CD4-positive, alpha-beta memory T cell (primary cell): ENCODE data around the gene BRI3. TPM values are rescaled to one million over a fixed set of nuclear protein-coding genes. Genes with fewer than 3 reads are reported as not detected.

Experiments
- CTCF ChIA-PET: fragments of 350-600 bp; sonication (Branson Sonifier 250); formaldehyde crosslinking; loops from one replicate; lab custom pipeline; 2021; ENCODE audit warnings: inconsistent platforms; ENCODE audit not compliant: partially characterized antibody; lab: Charles Lee
- POLR2A ChIA-PET: fragments of 350-600 bp; sonication (Branson Sonifier 250); formaldehyde crosslinking; loops from one replicate; lab custom pipeline; 2021; ENCODE audit not compliant: partially characterized antibody; lab: Charles Lee
- DNase-seq, 5 donors: peaks; one replicate each; pipeline versions ENCODE4 v3.0.0 to v3.0.0-alpha.2; 2020 to 2022; ENCODE audit warnings: mixed read lengths in 1 of 5
- H3K27ac ChIP-seq: one replicate; pipeline ENCODE4 v1.7.0; 2013; ENCODE audit warnings: low read depth, low read length
- H3K27me3 ChIP-seq: 2 replicates; pipeline ENCODE4 v1.7.0; 2013; ENCODE audit warnings: mild to moderate bottlenecking, low read length, moderate library complexity; ENCODE audit not compliant: insufficient read depth
- H3K36me3 ChIP-seq: 2 replicates; pipeline ENCODE4 v1.7.0; 2013; ENCODE audit warnings: mild to moderate bottlenecking, low read length, moderate library complexity; ENCODE audit not compliant: insufficient read depth
- H3K4me1 ChIP-seq: 2 replicates; pipeline ENCODE4 v1.7.0; 2013; ENCODE audit warnings: mild to moderate bottlenecking, low read length, moderate library complexity; ENCODE audit not compliant: insufficient read depth
- H3K4me3 ChIP-seq, 2 donors: one replicate each; pipeline ENCODE4 v1.7.0; 2013; ENCODE audit warnings: low read length in 2 of 2, mild to moderate bottlenecking in 1 of 2
- H3K9me3 ChIP-seq, 2 donors: one replicate each; pipeline ENCODE4 v1.7.0; 2013; ENCODE audit warnings: low read length in 2 of 2, control low read depth in 1 of 2; ENCODE audit not compliant: control insufficient read depth in 1 of 2
- H3K27ac Mint-ChIP-seq, 7 donors: one replicate each; pipeline ENCODE4 v1.8.0; 2020 to 2021; ENCODE audit warnings: mixed read lengths in 7 of 7, mild to moderate bottlenecking in 6 of 7, inconsistent platforms in 3 of 7, moderate library complexity in 3 of 7
- H3K27me3 Mint-ChIP-seq, 2 donors: one replicate each; pipeline ENCODE4 v1.8.0; 2020 to 2021; ENCODE audit warnings: mixed read lengths in 2 of 2
- H3K36me3 Mint-ChIP-seq, 2 donors: one replicate each; pipeline ENCODE4 v1.8.0; 2020 to 2021; ENCODE audit warnings: mixed read lengths in 2 of 2, inconsistent platforms in 1 of 2, mild to moderate bottlenecking in 1 of 2
- H3K4me1 Mint-ChIP-seq, 4 donors: one replicate each; pipeline ENCODE4 v1.8.0; 2020 to 2021; ENCODE audit warnings: mixed read lengths in 4 of 4, mild to moderate bottlenecking in 1 of 4
- H3K4me3 Mint-ChIP-seq, 8 donors: one replicate each; pipeline ENCODE4 v1.8.0; 2020 to 2021; ENCODE audit warnings: mixed read lengths in 8 of 8, mild to moderate bottlenecking in 7 of 8, moderate library complexity in 6 of 8, inconsistent platforms in 3 of 8
- H3K9me3 Mint-ChIP-seq, 8 donors: one replicate each; pipeline ENCODE4 v1.8.0; 2020 to 2021; ENCODE audit warnings: mixed read lengths in 8 of 8, mild to moderate bottlenecking in 5 of 8, inconsistent platforms in 3 of 8, moderate library complexity in 1 of 8
- intact Hi-C: fragments of 100-400 bp; cut with micrococcal nuclease; formaldehyde crosslinking; loops from one replicate; pipeline ENCODE4 v1.15.1; 2023
- polyA plus RNA-seq, 2 donors: library from polyadenylated mRNA; unstranded; fragments of 300-500 nt; fragmentation: Illumina TruSeq; gene quantifications; one replicate each; pipeline ENCODE4 v1.2.3, GENCODE V29; 2021
- total RNA-seq, 2 experiments: library from RNA; stranded (reverse); gene quantifications; one replicate each; pipeline ENCODE4 v1.2.3, GENCODE V29; 2021

Gene BRI3
- total and polyA plus RNA-seq, 4 experiments from 2014 or later: 14.6 to 80.4 (median 46.4) TPM

DNA sequence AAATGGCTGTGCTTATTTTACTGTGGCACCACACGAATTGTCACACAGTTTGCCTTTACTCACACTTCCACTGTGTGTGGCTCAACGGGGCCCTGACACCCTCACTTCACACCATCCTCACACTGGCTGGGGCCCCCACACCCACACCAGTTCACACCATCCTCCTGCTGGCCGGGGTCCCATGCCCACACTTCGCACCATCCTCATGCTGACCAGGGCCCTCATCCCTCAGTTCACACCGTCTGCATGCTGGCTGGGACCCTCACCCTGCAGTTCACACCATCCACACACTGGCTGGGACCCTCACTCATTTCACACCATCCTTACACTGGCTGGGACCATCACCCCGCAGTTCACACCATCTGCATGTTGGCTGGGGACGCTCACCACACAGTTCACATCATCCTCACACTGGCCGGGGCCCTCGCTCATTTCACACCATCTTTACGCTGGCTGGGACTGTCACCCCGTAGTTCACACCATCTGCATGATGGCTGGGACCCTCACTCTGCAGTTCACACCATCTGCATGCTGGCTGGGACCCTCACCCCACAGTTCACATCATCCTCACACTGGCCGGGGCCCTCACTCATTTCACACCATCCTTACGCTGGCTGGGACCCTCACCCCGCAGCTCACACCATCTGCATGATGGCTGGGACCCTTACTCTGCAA lies 36.0 kb downstream of the BRI3 start:
- no peaks in the 10 kb centered on the region for H3K36me3 ChIP-seq
- H3K4me1 ChIP-seq: no peaks in the 10 kb centered on the region
- no peak for DNase-seq
- H3K4me3 ChIP-seq: no peak overlapping the region
- Mint-ChIP-seq H3K36me3 (peaks cover 0 to 9% of the 10 kb centered on the region in 2 donors), H3K27me3 (peaks cover 0 to 4% of the 10 kb centered on the region in 2 donors), H3K27ac (peak overlapping the region in 2 of 7 donors; percentile 17 to 31), H3K4me1 (no peaks in the 10 kb centered on the region), H3K4me3 (no peak overlapping the region), H3K9me3 (peaks cover 0 to 7% (median 1%) of the 10 kb centered on the region in 8 donors)
- no peaks in the 10 kb centered on the region for H3K9me3 ChIP-seq
- no peak overlapping the region for H3K27ac ChIP-seq
- ChIA-PET CTCF (no interaction called here), POLR2A (no interaction called here)
- intact Hi-C loops: no loop called here
- no peaks in the 10 kb centered on the region for H3K27me3 ChIP-seq

DNA sequence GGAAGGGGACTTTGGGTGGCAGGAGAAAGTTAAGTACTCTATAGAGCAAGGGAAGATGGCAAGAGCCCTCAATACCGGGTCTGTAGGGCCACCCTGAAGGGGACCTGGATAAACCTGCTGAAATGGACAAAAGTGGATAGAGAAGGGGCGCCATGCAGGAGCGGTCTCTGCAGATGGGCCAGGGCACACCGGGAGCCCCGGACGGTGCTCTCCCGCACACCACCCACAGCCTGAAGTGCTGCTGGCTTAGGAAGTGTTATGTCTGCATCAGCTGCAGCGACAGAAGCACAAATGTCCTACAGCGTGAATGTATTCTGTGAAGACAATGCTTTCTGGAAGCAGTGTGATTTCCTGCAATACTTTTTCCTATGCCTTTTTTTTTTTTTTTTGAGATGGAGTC lies 37.7 kb downstream of the BRI3 start:
- Histone ChIP-seq H3K9me3 (no peaks in the 10 kb centered on the region), H3K4me1 (no peaks in the 10 kb centered on the region), H3K4me3 (no peak overlapping the region), H3K27ac (no peak overlapping the region), H3K36me3 (no peaks in the 10 kb centered on the region), H3K27me3 (no peaks in the 10 kb centered on the region)
- H3K4me3 Mint-ChIP-seq: no peak overlapping the region
- DNase-seq: no peak
- H3K9me3 Mint-ChIP-seq: peaks cover 0 to 8% (median 1%) of the 10 kb centered on the region in 8 donors
- H3K27ac Mint-ChIP-seq: no peak overlapping the region
- intact Hi-C loops: no loop called here
- no peaks in the 10 kb centered on the region for H3K4me1 Mint-ChIP-seq
- CTCF ChIA-PET: no interaction called here
- H3K36me3 Mint-ChIP-seq: peaks cover 0 to 9% of the 10 kb centered on the region in 2 donors
- H3K27me3 Mint-ChIP-seq: peaks cover 4 to 6% of the 10 kb centered on the region in 2 donors
- POLR2A ChIA-PET: no interaction called here

DNA sequence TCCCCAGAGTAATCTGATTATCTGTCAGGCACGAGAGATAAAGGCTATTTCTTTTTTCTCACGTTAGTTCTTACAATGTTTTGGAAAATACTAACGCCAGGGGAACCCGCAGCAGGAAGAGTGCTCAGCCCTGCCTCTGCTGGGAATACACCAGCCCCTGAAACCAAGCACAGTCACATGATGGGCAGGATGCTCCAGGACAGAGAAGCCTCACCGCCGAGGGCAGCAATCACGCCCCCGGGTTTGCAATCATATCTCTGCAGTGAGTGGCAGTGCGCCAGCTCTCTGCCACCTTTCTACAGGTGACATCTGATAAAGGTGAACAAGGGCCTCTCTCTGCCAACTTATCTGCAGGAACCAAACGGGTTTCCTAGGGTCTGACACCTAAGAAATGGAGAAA lies 39.8 kb downstream of the BRI3 start:
- no peaks in the 10 kb centered on the region for H3K36me3 ChIP-seq
- H3K27me3 ChIP-seq: no peaks in the 10 kb centered on the region
- Mint-ChIP-seq H3K4me1 (no peaks in the 10 kb centered on the region), H3K36me3 (peaks cover 0 to 5% of the 10 kb centered on the region in 2 donors), H3K27me3 (peaks cover 4 to 6% of the 10 kb centered on the region in 2 donors), H3K9me3 (peaks cover 0 to 6% (median 0%) of the 10 kb centered on the region in 8 donors), H3K27ac (no peak overlapping the region), H3K4me3 (no peak overlapping the region)
- H3K4me1 ChIP-seq: no peaks in the 10 kb centered on the region
- DNase-seq: no peak
- no peak overlapping the region for H3K4me3 ChIP-seq
- H3K9me3 ChIP-seq: no peaks in the 10 kb centered on the region
- POLR2A ChIA-PET: no interaction called here
- intact Hi-C loops: no loop called here
- no peak overlapping the region for H3K27ac ChIP-seq
- CTCF ChIA-PET: no interaction called here

DNA sequence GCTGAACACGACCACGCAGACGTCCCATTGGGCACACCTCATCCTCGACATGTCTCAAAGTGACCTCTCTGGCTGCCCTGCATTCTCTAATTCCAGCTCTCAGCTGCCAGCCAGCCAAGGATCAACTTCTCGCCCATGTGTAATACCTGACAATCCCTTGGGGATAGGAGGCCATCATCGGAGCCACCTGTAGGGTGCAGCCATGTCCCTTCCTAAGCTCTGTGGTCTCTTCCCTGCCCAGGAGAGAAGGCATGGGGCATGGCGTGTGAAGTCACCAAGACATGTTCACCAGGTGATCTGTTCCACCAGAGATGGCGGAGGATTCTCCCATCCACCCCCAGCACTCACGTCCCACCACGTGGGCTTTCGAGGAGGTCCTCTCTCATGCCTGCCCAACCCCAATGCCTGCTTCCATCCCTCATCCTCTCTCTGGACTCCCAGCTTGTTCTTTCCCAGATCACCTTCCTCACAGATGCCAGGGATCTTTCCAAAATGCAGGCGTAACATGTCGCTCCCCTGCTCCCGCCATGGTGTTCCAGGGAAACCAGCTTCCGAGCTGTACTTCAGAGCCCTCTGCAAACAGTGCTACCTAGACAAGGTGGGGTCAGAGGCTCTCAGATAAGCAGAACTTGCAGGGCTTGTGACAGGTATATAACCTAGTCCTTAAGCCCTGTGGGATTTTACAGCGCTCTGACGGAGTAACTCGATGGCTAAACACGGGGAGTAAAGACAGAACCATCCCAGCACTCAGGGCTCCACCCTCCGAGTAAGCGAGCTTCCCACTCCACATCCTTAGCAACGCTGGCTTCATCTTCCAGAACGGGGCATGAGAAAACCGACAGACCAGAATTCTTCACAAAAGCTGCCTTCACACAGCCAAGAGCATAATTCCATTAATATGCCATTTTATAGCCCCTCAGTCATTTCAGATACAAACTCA lies 41.1 kb downstream of the BRI3 start:
- H3K27me3 Mint-ChIP-seq: peaks cover 4 to 6% of the 10 kb centered on the region in 2 donors
- CTCF ChIA-PET: no interaction called here
- H3K27me3 ChIP-seq: no peaks in the 10 kb centered on the region

DNA sequence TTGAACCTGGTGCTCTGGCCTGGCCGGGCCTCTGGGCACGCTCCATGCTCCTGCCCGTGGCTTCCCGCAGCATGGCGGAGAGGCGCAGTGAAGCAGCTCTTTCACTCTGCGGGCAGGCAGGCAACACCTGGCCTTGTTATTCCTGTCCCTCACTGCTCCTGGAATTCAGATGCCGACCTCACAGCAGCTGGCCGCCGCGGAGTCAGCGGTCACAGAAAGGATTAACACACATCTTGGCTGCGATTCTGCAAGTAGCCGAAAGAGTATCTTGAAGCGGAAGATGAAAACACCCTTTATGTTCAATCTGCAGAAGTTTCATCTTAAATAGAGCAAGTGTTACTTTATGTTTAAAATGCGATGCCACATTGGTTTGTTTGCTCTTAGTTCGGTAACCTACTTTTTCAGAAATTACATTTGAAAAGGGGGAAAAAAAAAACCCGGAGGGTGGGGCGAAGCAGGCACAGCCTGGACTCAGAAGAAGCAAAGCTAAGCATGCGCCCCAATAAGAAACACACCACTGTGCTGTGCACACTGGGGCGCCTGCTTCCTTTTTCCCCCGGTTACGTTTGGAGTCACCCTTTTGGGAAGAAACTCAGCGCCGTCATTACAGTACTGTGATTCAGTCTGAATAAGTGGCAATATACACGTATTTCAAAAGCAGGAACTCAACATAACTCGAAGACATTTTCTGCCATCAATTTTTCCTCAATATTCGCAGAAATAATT lies 42.3 kb downstream of the BRI3 start:
- Histone ChIP-seq H3K9me3 (no peaks in the 10 kb centered on the region), H3K27me3 (no peaks in the 10 kb centered on the region), H3K4me3 (no peak overlapping the region), H3K4me1 (no peaks in the 10 kb centered on the region), H3K36me3 (no peaks in the 10 kb centered on the region), H3K27ac (no peak overlapping the region)
- no peaks in the 10 kb centered on the region for H3K36me3 Mint-ChIP-seq
- peaks cover 0 to 1% (median 0%) of the 10 kb centered on the region in 8 donors for H3K9me3 Mint-ChIP-seq
- no peaks in the 10 kb centered on the region for H3K4me1 Mint-ChIP-seq
- CTCF ChIA-PET: no interaction called here
- DNase-seq: no peak
- POLR2A ChIA-PET: no interaction called here
- no peak overlapping the region for H3K27ac Mint-ChIP-seq
- peaks cover 4 to 6% of the 10 kb centered on the region in 2 donors for H3K27me3 Mint-ChIP-seq
- intact Hi-C loops: no loop called here
- H3K4me3 Mint-ChIP-seq: no peak overlapping the region

More for the DNA sequence above, 41.1 kb downstream of the BRI3 start:
- DNase-seq: no peak
- intact Hi-C loops: no loop called here
- Histone ChIP-seq H3K27ac (no peak overlapping the region), H3K4me3 (no peak overlapping the region), H3K9me3 (no peaks in the 10 kb centered on the region), H3K36me3 (no peaks in the 10 kb centered on the region), H3K4me1 (no peaks in the 10 kb centered on the region)
- no peaks in the 10 kb centered on the region for H3K4me1 Mint-ChIP-seq
- H3K27ac Mint-ChIP-seq: no peak overlapping the region
- POLR2A ChIA-PET: no interaction called here
- H3K9me3 Mint-ChIP-seq: peaks cover 0 to 4% (median 0%) of the 10 kb centered on the region in 8 donors
- H3K4me3 Mint-ChIP-seq: peak overlapping the region in 1 of 8 donors; percentile 26
- H3K36me3 Mint-ChIP-seq: peaks cover 0 to 4% of the 10 kb centered on the region in 2 donors

DNA sequence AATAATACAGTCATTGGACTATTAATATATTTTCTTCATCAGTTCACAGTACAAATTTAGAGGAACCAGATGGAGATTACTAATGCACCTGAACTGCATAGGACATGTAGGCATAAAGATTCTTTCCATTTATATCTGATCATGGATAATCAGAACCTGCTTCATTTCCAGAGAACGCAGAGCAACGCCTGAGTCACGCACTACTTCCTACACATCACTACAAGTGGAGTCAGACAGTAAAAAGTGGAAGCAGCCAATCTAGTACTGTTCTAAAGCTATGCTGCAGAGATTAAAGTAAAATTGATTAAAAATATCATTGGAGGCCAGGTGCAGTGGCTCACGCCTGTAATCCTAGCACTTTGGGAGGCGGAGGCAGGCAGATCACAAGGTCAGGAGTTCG lies 43.3 kb downstream of the BRI3 start:
- H3K4me3 Mint-ChIP-seq: no peak overlapping the region
- no peaks in the 10 kb centered on the region for H3K27me3 ChIP-seq
- no peak overlapping the region for H3K27ac ChIP-seq
- H3K4me3 ChIP-seq: no peak overlapping the region
- ChIA-PET POLR2A (no interaction called here), CTCF (no interaction called here)
- no peak overlapping the region for H3K27ac Mint-ChIP-seq
- H3K27me3 Mint-ChIP-seq: peaks cover 4 to 5% of the 10 kb centered on the region in 2 donors
- intact Hi-C loops: no loop called here
- no peaks in the 10 kb centered on the region for H3K4me1 ChIP-seq
- H3K4me1 Mint-ChIP-seq: no peaks in the 10 kb centered on the region
- DNase-seq: no peak
- H3K9me3 Mint-ChIP-seq: peaks cover 0 to 1% (median 0%) of the 10 kb centered on the region in 8 donors
- H3K36me3 Mint-ChIP-seq: no peaks in the 10 kb centered on the region
- no peaks in the 10 kb centered on the region for H3K9me3 ChIP-seq
- H3K36me3 ChIP-seq: no peaks in the 10 kb centered on the region
